GM12874 (cell line): ENCODE results near the gene ITGB2.
A peak's percentile ranks its signal among the peaks of the same experiment; 100 is the strongest.

ENCODE experiments used
- CTCF ChIP-seq: IDR thresholded peaks from 2 replicates; pipeline ENCODE4 v1.5.1; 2011; ENCODE audit warnings: low read depth, mild to moderate bottlenecking, control low read depth, low read length, moderate library complexity; ENCODE audit not compliant: insufficient read depth

ITGB2 gene

GRCh38 chr21:44916965-44917364, 3.7 kb downstream of the ITGB2 start:
- TF ChIP-seq CTCF = no peak

- no peak for TF ChIP-seq CTCF
Observed at GRCh38 chr21:44914176-44914874, 6.4 kb downstream of the ITGB2 start.

GRCh38 chr21:44913425-44914175, 7.1 kb downstream of the ITGB2 start:
- no peak for TF ChIP-seq CTCF

- no peak for TF ChIP-seq CTCF
Observed at GRCh38 chr21:44912158-44912473, 8.6 kb downstream of the ITGB2 start.

GRCh38 chr21:44911384-44912157, 9.1 kb downstream of the ITGB2 start:
- peak; percentile 93 for TF ChIP-seq CTCF

- no peak for TF ChIP-seq CTCF
Observed at GRCh38 chr21:44911068-44911383, 9.7 kb downstream of the ITGB2 start.

- no peak for TF ChIP-seq CTCF
Observed at GRCh38 chr21:44910229-44911067, 10.3 kb downstream of the ITGB2 start.
